Endothelial cell of umbilical vein (primary cell): ENCODE data around the gene LMF1. TPM values are rescaled to one million over a fixed set of nuclear protein-coding genes. Genes with fewer than 3 reads are reported as not detected.

Experiments
- BruUV-seq: library from RNA; stranded (reverse); fragments of 400-500 nt; replicated peaks from 2 replicates; lab custom pipeline; 2021; lab: Mats Ljungman, UMichigan
- CTCF ChIA-PET: fragments of 300-600, 350-600 bp; sonication (Branson Sonifier 250); formaldehyde crosslinking; loops from one replicate; lab custom pipeline; 2021; ENCODE audit warnings: antibody characterized with exemption, inconsistent platforms; lab: Charles Lee
- POLR2A ChIA-PET: fragments of 300-600, 350-600 bp; sonication (Branson Sonifier 250); formaldehyde crosslinking; loops from one replicate; lab custom pipeline; 2021; ENCODE audit warnings: antibody characterized with exemption, inconsistent platforms; lab: Charles Lee
- DNase-seq: peaks from one replicate; pipeline ENCODE4 v3.0.0-alpha.2; 2011; ENCODE audit warnings: low read depth, low spot score
- FAIRE-seq: peaks from 2 replicates; lab custom pipeline; 2011; peaks lifted over from hg19 to GRCh38; lab: Jason Lieb, UNC
- H2AFZ ChIP-seq: 2 replicates; pipeline ENCODE4 v1.6.0; 2012; ENCODE audit warnings: low read depth, low read length, control low read depth, inconsistent platforms
- H3K27ac ChIP-seq: 2 replicates; pipeline ENCODE4 v1.5.1; 2011; ENCODE audit warnings: low read depth, mild to moderate bottlenecking, control low read depth, low read length, moderate library complexity; ENCODE audit not compliant: insufficient read depth
- H3K27me3 ChIP-seq, 2 experiments: 2 replicates each; pipeline versions ENCODE4 v1.6.0 to v1.6.1; 2011; ENCODE audit warnings: low read length in 2 of 2, mixed read lengths in 1 of 2; ENCODE audit not compliant: control insufficient read depth in 2 of 2, insufficient read depth in 2 of 2
- H3K36me3 ChIP-seq, 2 experiments: 2 replicates in 1 of 2; 3 replicates in 1 of 2; pipeline ENCODE4 v1.5.1; 2011; ENCODE audit warnings: low read length in 2 of 2, mild to moderate bottlenecking in 1 of 2, moderate library complexity in 1 of 2; ENCODE audit not compliant: control insufficient read depth in 2 of 2, insufficient read depth in 2 of 2; ENCODE audit errors: extremely low read depth in 1 of 2
- H3K4me1 ChIP-seq: 3 replicates; pipeline ENCODE4 v1.5.1; 2011; ENCODE audit warnings: mild to moderate bottlenecking, low read length; ENCODE audit not compliant: control insufficient read depth, insufficient read depth; ENCODE audit errors: extremely low read depth
- H3K4me2 ChIP-seq: 2 replicates; pipeline ENCODE4 v1.6.1; 2011; ENCODE audit warnings: low read length, control low read depth, mixed read lengths; ENCODE audit not compliant: insufficient read depth
- H3K4me3 ChIP-seq, 3 experiments: fragments of 200-600 bp in 1 of 3; sonication (generic), shearing (Covaris generic) in 1 of 3; replicated peaks in 1 of 3; 2 replicates each; pipeline ENCODE4 v1.5.1; 2011 to 2016; ENCODE audit warnings: control low read depth in 3 of 3, low read length in 3 of 3, mild to moderate bottlenecking in 2 of 3, inconsistent platforms in 1 of 3, low read depth in 1 of 3, moderate library complexity in 1 of 3; ENCODE audit not compliant: insufficient read depth in 1 of 3
- H3K79me2 ChIP-seq: 2 replicates; pipeline ENCODE4 v1.6.0; 2012; ENCODE audit warnings: low read length, inconsistent platforms; ENCODE audit not compliant: control insufficient read depth, insufficient read depth
- H3K9ac ChIP-seq: replicated peaks from 2 replicates; pipeline ENCODE3; 2011; ENCODE audit warnings: low read length, control low read depth; ENCODE audit not compliant: insufficient read depth; ENCODE audit errors: extremely low read depth
- H3K9me1 ChIP-seq: replicated peaks from 3 replicates; pipeline ENCODE4 v1.6.0; 2011; ENCODE audit warnings: mild to moderate bottlenecking, low read length; ENCODE audit not compliant: control insufficient read depth, insufficient read depth; ENCODE audit errors: extremely low read depth
- H3K9me3 ChIP-seq: replicated peaks from 2 replicates; pipeline ENCODE4 v1.5.1; 2012; ENCODE audit warnings: low read length, inconsistent platforms; ENCODE audit not compliant: control insufficient read depth, insufficient read depth
- H4K20me1 ChIP-seq: replicated peaks from 2 replicates; pipeline ENCODE3; 2011; ENCODE audit warnings: mild to moderate bottlenecking, low read length; ENCODE audit not compliant: control insufficient read depth, insufficient read depth; ENCODE audit errors: extremely low read depth
- CTCF ChIP-seq, 2 donors: IDR thresholded peaks; 1 replicate in 1 of 2; 2 replicates in 1 of 2; pipeline ENCODE4 v1.5.1; 2011; ENCODE audit warnings: low read length in 2 of 2, mild to moderate bottlenecking in 2 of 2, moderate library complexity in 2 of 2, control low read depth in 1 of 2, inconsistent platforms in 1 of 2, low read depth in 1 of 2; ENCODE audit not compliant: insufficient read depth in 1 of 2; ENCODE audit errors: extremely low read depth in 1 of 2
- EZH2 ChIP-seq: IDR thresholded peaks from 2 replicates; pipeline ENCODE4 v1.6.1; 2012; ENCODE audit warnings: borderline replicate concordance, low read depth, mild to moderate bottlenecking, moderate library complexity, low read length, inconsistent platforms; ENCODE audit not compliant: severe bottlenecking
- FOS ChIP-seq: IDR thresholded peaks from 2 replicates; pipeline ENCODE4 v1.6.1; 2011; ENCODE audit warnings: mild to moderate bottlenecking, low read length, moderate library complexity, borderline replicate concordance; ENCODE audit not compliant: insufficient read depth
- GATA2 ChIP-seq: IDR thresholded peaks from 2 replicates; pipeline ENCODE4 v1.7.0; 2011; ENCODE audit warnings: low read depth, mild to moderate bottlenecking, moderate library complexity, mixed read lengths, low read length; ENCODE audit not compliant: insufficient read length, insufficient read depth
- JUN ChIP-seq: IDR thresholded peaks from 2 replicates; pipeline ENCODE4 v1.6.1; 2011; ENCODE audit warnings: borderline replicate concordance, low read depth; ENCODE audit not compliant: insufficient read length, insufficient read depth
- MAX ChIP-seq: IDR thresholded peaks from 2 replicates; pipeline ENCODE4 v1.6.1; 2011; ENCODE audit not compliant: insufficient read depth, insufficient read length
- MYC ChIP-seq: IDR thresholded peaks from one replicate; pipeline ENCODE4 v1.6.1; 2011; ENCODE audit warnings: mild to moderate bottlenecking, low read depth, low read length
- POLR2A ChIP-seq: IDR thresholded peaks from 2 replicates; pipeline ENCODE4 v1.6.1; 2012; ENCODE audit warnings: low read depth, mild to moderate bottlenecking, control low read depth, low read length
- POLR2AphosphoS5 ChIP-seq: IDR thresholded peaks from 2 replicates; pipeline ENCODE4 v1.6.1; 2012; ENCODE audit warnings: low read depth, mild to moderate bottlenecking, control low read depth, low read length, moderate library complexity; ENCODE audit not compliant: insufficient read depth
- dilution Hi-C: fragments of 300-500 bp; cut with MboI; formaldehyde crosslinking; loops from one replicate; pipeline ENCODE4 v1.15.0; 2019; ENCODE audit warnings: low sequenced_read_pairs; ENCODE audit not compliant: extremely low pct_ligation_motif_present
- intact Hi-C: fragments of 100-400 bp; cut with micrococcal nuclease; formaldehyde crosslinking; loops from one replicate; pipeline ENCODE4 v1.10.0; 2022
- polyA plus RNA-seq, 4 experiments: library from polyadenylated mRNA; depleted of rRNA in 3 of 4; stranded (reverse) in 3 of 4; unstranded in 1 of 4; fragments of >200 nt; gene quantifications; 2 replicates each; pipeline versions ENCODE4 v1.2.1 to v1.2.3, GENCODE V29; 2011 to 2012; ENCODE audit warnings: missing spikeins in 1 of 4
- total RNA-seq: library from RNA; stranded (reverse); gene quantifications from 2 replicates; pipeline ENCODE4 v1.2.3, GENCODE V29; 2021

LMF1 gene
- total and polyA plus RNA-seq, 2 donors (not counting 3 experiments of a cell fraction or from before 2014, with no cell fraction given), result 17.8 TPM

DNA sequence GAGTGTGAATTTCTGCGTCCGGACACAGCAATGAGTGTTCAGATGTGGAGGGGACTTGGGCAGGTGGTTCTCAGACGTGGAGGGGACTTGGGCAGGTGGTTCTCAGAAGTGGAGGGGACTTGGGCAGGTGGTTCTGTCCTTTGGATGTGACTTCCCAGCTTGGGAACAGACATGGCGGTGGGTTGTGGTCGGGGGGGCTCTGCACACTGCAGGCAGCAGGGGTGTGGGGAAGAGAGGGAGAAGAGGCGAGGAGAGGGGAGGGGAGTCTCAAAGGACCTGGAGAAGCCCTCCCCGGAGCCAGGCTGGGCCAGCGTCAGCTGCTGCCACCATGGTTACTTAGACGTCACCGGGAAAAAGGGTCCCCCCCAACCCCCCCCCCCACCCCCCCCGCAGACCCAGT is 20.6 kb upstream of the LMF1 start:
- Histone ChIP-seq H3K9ac (no peak overlapping the region), H3K4me3 (no peak overlapping the region), H3K27ac (no peak overlapping the region), H3K79me2 (no peaks in the 10 kb centered on the region), H3K9me1 (no peaks in the 10 kb centered on the region), H4K20me1 (no peaks in the 10 kb centered on the region), H3K4me1 (no peaks in the 10 kb centered on the region), H3K4me2 (no peak overlapping the region), H2AFZ (no peak overlapping the region), H3K27me3 (no peaks in the 10 kb centered on the region), H3K9me3 (no peaks in the 10 kb centered on the region), H3K36me3 (no peaks in the 10 kb centered on the region)
- CTCF ChIA-PET, result no interaction called here
- intact Hi-C loops, result no loop called here
- POLR2A ChIA-PET, result no interaction called here
- FAIRE-seq, result no peak
- no peak for DNase-seq
- no TSS peak for BruUV-seq
- TF ChIP-seq GATA2, result no peak
- no peak for TF ChIP-seq MAX
- TF ChIP-seq EZH2, result no peak
- TF ChIP-seq CTCF (IDR thresholded peaks at IDR 0.05; ENCODE audit: extremely low read depth in 1 of 2, insufficient read depth in 1 of 2, low read depth in 1 of 2, low read length in 2 of 2), result no peak
- no peak for TF ChIP-seq MYC
- no peak for TF ChIP-seq POLR2A
- TF ChIP-seq POLR2AphosphoS5, result no peak
- no peak for TF ChIP-seq JUN
- TF ChIP-seq FOS, result no peak
- dilution Hi-C loops, result no loop called here
